ENCODE data around the gene AADAT.

GRCh38 chr4:170059421-170059820 is 30.3 kb downstream of the AADAT start:
- TF ChIP-seq CTCF (IDR thresholded peaks at IDR 0.05 in 4 of 5, conservative IDR thresholded peaks at IDR 0.05 in 1 of 5) (no peak), POLR2A (IDR thresholded peaks at IDR 0.05) (no peak)

Data from gastrocnemius medialis (tissue), 4 donors.